GM10266 (cell line): ENCODE data around the gene LAMA3.

Experiments used
- DNase-seq: peaks from one replicate; pipeline ENCODE4 v3.0.0; 2012; ENCODE audit errors: extremely low spot score
- CTCF ChIP-seq: IDR thresholded peaks from 2 replicates; pipeline ENCODE4 v1.5.1; 2012; ENCODE audit warnings: mild to moderate bottlenecking, low read depth; ENCODE audit not compliant: control insufficient read depth, insufficient read depth; ENCODE audit errors: missing control alignments

The LAMA3 gene

DNA sequence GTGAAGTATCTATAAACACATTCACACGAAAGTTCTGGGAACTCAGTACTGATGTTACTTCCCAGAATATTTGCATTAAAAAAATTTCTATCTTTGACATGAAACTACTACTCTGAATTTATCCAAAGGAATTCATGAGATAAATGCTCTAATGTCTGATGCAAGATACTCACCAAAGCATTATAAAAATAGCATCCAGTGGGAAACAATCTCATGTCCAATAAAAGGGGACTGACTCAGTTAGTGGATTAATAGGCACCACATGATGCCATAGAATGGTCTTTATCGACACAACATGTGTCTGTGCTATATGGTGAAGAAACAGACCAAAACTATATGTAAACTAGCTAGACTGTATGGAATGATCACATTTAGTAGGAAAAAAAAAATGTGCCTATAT is 33.9 kb downstream of the LAMA3 start:
- TF ChIP-seq CTCF, result no peak
- DNase-seq, result no peak

GRCh38 chr18:23724681-23725080 is 35.4 kb downstream of the LAMA3 start:
- DNase-seq, result no peak
- TF ChIP-seq CTCF, result no peak

DNA sequence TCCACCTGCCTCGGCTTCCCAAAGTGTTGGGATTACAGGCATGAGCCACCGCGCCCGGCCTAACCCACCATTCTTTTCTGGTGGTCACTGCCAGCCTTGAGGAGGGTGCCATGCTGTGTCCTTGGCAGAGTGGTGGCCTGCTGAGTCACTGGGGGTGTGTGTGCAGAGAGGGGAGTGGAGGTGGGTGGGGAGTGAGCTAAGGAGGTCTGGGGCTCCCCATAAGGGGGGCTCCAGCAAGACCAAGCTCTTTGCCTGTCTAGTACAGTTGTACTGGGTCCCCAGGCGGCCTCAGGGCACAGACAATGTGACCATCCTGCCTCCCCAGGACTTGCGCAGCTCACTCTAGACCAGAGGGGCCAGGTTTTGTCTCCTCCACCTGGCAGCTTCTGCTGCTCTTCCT is 36.1 kb downstream of the LAMA3 start:
- DNase-seq, result no peak
- TF ChIP-seq CTCF, result no peak

DNA sequence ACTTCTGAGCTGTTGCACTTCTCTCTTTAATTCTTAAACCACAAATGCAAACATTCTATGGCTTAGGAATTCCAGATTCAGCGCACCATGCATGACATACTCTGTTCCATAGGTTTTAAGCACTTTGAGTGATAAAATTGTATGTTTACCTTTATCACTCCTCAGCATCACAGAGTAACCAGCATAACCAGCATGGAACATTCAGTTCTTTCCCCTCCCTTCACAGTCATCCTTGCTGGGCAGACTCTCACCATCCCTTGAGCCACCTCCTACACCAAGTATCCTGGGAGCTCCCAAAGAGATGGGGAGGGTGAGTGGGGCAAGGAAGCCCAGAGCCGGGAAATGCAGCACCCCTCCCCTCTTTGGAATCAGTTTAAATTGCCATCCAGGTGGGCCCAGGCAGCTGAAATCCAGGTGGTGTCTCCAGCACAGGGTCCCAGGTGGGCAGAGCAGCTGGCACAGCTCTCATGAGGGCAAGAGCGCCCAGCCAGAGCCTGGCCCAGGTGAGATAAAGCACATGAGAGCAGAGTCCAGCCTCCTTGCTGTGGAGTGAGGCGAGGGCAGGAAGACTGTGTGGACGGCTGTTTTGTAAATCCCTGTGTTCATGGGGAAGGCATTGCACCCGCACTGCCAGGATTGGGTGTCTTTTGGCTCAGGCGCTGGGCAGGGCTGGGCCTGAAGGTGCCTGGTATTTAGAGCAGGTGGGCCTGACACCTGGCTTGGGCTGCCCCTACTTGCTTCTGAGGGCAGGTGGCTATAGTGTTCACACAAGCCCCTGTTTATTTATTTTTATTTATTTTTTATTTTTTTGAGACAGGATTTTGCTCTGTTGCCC is 36.8 kb downstream of the LAMA3 start:
- no peak for TF ChIP-seq CTCF
- no peak for DNase-seq

GRCh38 chr18:23727707-23728493 is 38.6 kb downstream of the LAMA3 start:
- DNase-seq, result no peak
- TF ChIP-seq CTCF, result no peak

- no peak for DNase-seq
- TF ChIP-seq CTCF, result no peak
Measured at GRCh38 chr18:23730857-23731256, 41.6 kb downstream of the LAMA3 start.

DNA sequence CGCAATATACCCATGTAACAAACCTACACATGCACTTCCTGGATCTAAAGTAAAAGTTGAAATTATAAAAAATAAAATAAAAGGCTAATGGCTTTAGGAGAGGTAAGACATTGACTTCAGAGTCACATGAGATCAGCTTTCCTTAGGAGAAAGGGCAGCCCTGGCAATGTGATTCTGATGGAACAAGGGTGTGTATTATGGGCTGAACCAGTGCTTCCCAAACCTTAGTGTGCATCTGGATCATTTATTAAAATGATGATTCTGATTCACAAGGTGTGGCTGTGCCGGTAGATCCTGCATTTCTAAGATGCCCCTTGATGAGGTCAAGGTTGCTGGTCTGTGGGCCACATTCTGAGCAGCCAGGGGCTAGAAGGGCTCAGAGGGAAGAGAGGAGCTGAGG is 42.6 kb downstream of the LAMA3 start:
- no peak for TF ChIP-seq CTCF
- no peak for DNase-seq
